Natural killer cell (primary cell): ENCODE measurements around the gene KCNJ18. TPM values are rescaled to one million over a fixed set of nuclear protein-coding genes. Genes with fewer than 3 reads are reported as not detected.
"Not testable (repeated sequence)": the region's sequence is repeated elsewhere in the genome, so short reads cannot be mapped to it uniquely, and the experiment has no call there.

ENCODE experiments used
- ATAC-seq, 3 donors: fragments of 150-1000 bp in 2 of 3; fragments of 200-7000 bp in 1 of 3; cut with Tn5 transposase; 1 replicate in 1 of 3; 2 replicates in 2 of 3; pipeline ENCODE4 v1.10.0; 2021; ENCODE audit warnings: mild to moderate bottlenecking in 2 of 3, moderate library complexity in 2 of 3
- DNase-seq, 2 donors: peaks; one replicate each; pipeline versions ENCODE4 v3.0.0 to v3.0.0-alpha.2; 2013 to 2021; ENCODE audit warnings: mixed read lengths in 1 of 2
- H3K27ac ChIP-seq: one replicate; pipeline ENCODE4 v1.5.1; 2013; ENCODE audit warnings: mild to moderate bottlenecking, low read length
- H3K27me3 ChIP-seq: one replicate; pipeline ENCODE4 v1.6.1; 2013; ENCODE audit warnings: low read length; ENCODE audit not compliant: control insufficient read depth, insufficient read depth
- H3K36me3 ChIP-seq: one replicate; pipeline ENCODE4 v1.6.1; 2013; ENCODE audit warnings: low read length; ENCODE audit not compliant: control insufficient read depth, insufficient read depth
- H3K4me1 ChIP-seq: one replicate; pipeline ENCODE4 v1.6.1; 2013; ENCODE audit warnings: low read length; ENCODE audit not compliant: control insufficient read depth, insufficient read depth
- H3K4me3 ChIP-seq: one replicate; pipeline ENCODE4 v1.5.1; 2013; ENCODE audit warnings: low read length
- H3K9me3 ChIP-seq: one replicate; pipeline ENCODE4 v1.6.1; 2013; ENCODE audit warnings: low read length; ENCODE audit not compliant: control insufficient read depth, insufficient read depth
- H3K27ac Mint-ChIP-seq, 2 donors: one replicate each; pipeline ENCODE4 v1.8.0; 2022; ENCODE audit warnings: mild to moderate bottlenecking in 2 of 2, mixed read lengths in 2 of 2, moderate library complexity in 1 of 2
- H3K27me3 Mint-ChIP-seq, 2 donors: one replicate each; pipeline ENCODE4 v1.8.0; 2022; ENCODE audit warnings: low read depth in 2 of 2, mixed read lengths in 2 of 2
- H3K36me3 Mint-ChIP-seq: one replicate; pipeline ENCODE4 v1.8.0; 2022; ENCODE audit warnings: mixed read lengths
- H3K4me1 Mint-ChIP-seq, 2 donors: one replicate each; pipeline ENCODE4 v1.8.0; 2022; ENCODE audit warnings: mixed read lengths in 2 of 2
- H3K4me3 Mint-ChIP-seq: one replicate; pipeline ENCODE4 v1.8.0; 2022; ENCODE audit warnings: mild to moderate bottlenecking, moderate library complexity, mixed read lengths
- H3K9me3 Mint-ChIP-seq, 2 donors: one replicate each; pipeline ENCODE4 v1.8.0; 2022; ENCODE audit warnings: mixed read lengths in 2 of 2
- CTCF ChIP-seq: fragments of 200-600 bp; IDR thresholded peaks from one replicate; pipeline ENCODE4 v1.8.0; 2022; ENCODE audit warnings: antibody characterized with exemption
- WGBS: methylation state at CpG from one replicate; pipeline ENCODE4 v1.1.7; 2013; ENCODE audit warnings: missing lambda C conversion rate; ENCODE audit not compliant: insufficient coverage; 5-methylcytosine and 5-hydroxymethylcytosine counted together
- intact Hi-C: fragments of 100-400 bp; cut with micrococcal nuclease; formaldehyde crosslinking; loops from one replicate; pipeline ENCODE4 v1.14.2; 2022
- total RNA-seq, 4 donors: library from RNA; stranded (reverse); fragments of 120-200 nt in 1 of 4; gene quantifications; one replicate each; pipeline versions ENCODE4 v1.2.3 to v1.2.4, GENCODE V29; 2013 to 2022

KCNJ18 gene
- total RNA-seq, 3 donors from 2014 or later (not counting 1 experiment from before 2014, with no cell fraction given): not detected

- Mint-ChIP-seq H3K36me3 (no peaks in the 10 kb centered on the region), H3K9me3 (no peaks in the 10 kb centered on the region), H3K27ac (no peak overlapping the region), H3K4me3 (no peak overlapping the region), H3K4me1 (no peaks in the 10 kb centered on the region), H3K27me3 (no peaks in the 10 kb centered on the region)
- Histone ChIP-seq H3K4me3 (no peak overlapping the region), H3K9me3 (no peaks in the 10 kb centered on the region), H3K36me3 (no peaks in the 10 kb centered on the region), H3K27ac (no peak overlapping the region), H3K4me1 (no peaks in the 10 kb centered on the region), H3K27me3 (no peaks in the 10 kb centered on the region)
- no peak for TF ChIP-seq CTCF
- intact Hi-C loops: no loop called here
- whole genome bisulfite sequencing: 77% methylated on average over 13 of the region's 13 CpGs
- DNase-seq (no peak), ATAC-seq (no peak)
These were observed 12.8 kb downstream of the KCNJ18 start for GRCh38 chr17:21705021-21705601.

- H3K4me1 Mint-ChIP-seq, H3K36me3 Mint-ChIP-seq, intact Hi-C loops, H3K27me3 ChIP-seq, H3K4me3 ChIP-seq, H3K9me3 ChIP-seq, H3K4me1 ChIP-seq, H3K36me3 ChIP-seq, H3K9me3 Mint-ChIP-seq, H3K4me3 Mint-ChIP-seq, H3K27ac ChIP-seq, ATAC-seq, DNase-seq, H3K27me3 Mint-ChIP-seq, H3K27ac Mint-ChIP-seq: not testable (repeated sequence)
- WGBS: 78% methylated on average over 6 of the region's 6 CpGs
These were observed 13.4 kb downstream of the KCNJ18 start for GRCh38 chr17:21705746-21706145.

GRCh38 chr17:21706546-21706945 is 14.2 kb downstream of the KCNJ18 start:
- H3K9me3 Mint-ChIP-seq, H3K27me3 ChIP-seq, H3K4me3 ChIP-seq, H3K4me1 Mint-ChIP-seq, H3K36me3 Mint-ChIP-seq, intact Hi-C loops, H3K27me3 Mint-ChIP-seq, H3K27ac Mint-ChIP-seq, ATAC-seq, H3K36me3 ChIP-seq, H3K4me3 Mint-ChIP-seq, H3K9me3 ChIP-seq, DNase-seq, H3K4me1 ChIP-seq, H3K27ac ChIP-seq: not testable (repeated sequence)
- 92% methylated on average over 6 of the region's 7 CpGs for WGBS

- H3K27ac ChIP-seq, H3K4me3 ChIP-seq, H3K4me1 ChIP-seq, H3K27ac Mint-ChIP-seq, ATAC-seq, H3K27me3 Mint-ChIP-seq, H3K4me3 Mint-ChIP-seq, H3K36me3 ChIP-seq, intact Hi-C loops, H3K9me3 ChIP-seq, DNase-seq, H3K4me1 Mint-ChIP-seq, H3K36me3 Mint-ChIP-seq, H3K9me3 Mint-ChIP-seq, H3K27me3 ChIP-seq: not testable (repeated sequence)
- 79% methylated on average over 6 of the region's 7 CpGs for WGBS
These were observed 14.8 kb downstream of the KCNJ18 start for GRCh38 chr17:21707131-21707530.

- DNase-seq, H3K27ac Mint-ChIP-seq, ATAC-seq, H3K4me3 ChIP-seq, H3K27ac ChIP-seq, intact Hi-C loops, H3K36me3 ChIP-seq, H3K27me3 ChIP-seq, H3K4me1 ChIP-seq, H3K9me3 ChIP-seq, H3K4me3 Mint-ChIP-seq, H3K27me3 Mint-ChIP-seq, H3K9me3 Mint-ChIP-seq, H3K36me3 Mint-ChIP-seq, H3K4me1 Mint-ChIP-seq: not testable (repeated sequence)
- 88% methylated on average over 12 of the region's 17 CpGs for WGBS
These were observed 15.6 kb downstream of the KCNJ18 start for GRCh38 chr17:21707711-21708611.

- H3K4me3 ChIP-seq, H3K36me3 ChIP-seq, H3K4me1 ChIP-seq, H3K27ac ChIP-seq, DNase-seq, H3K4me3 Mint-ChIP-seq, H3K4me1 Mint-ChIP-seq, intact Hi-C loops, H3K27me3 Mint-ChIP-seq, H3K36me3 Mint-ChIP-seq, ATAC-seq, H3K27me3 ChIP-seq, H3K9me3 Mint-ChIP-seq, H3K9me3 ChIP-seq, H3K27ac Mint-ChIP-seq: not testable (repeated sequence)
- 88% methylated on average over 14 of the region's 15 CpGs for WGBS
These were observed 16.6 kb downstream of the KCNJ18 start for GRCh38 chr17:21708612-21709535.
